Stimulated activated naive CD8-positive, alpha-beta T cell treated with anti-CD3 and anti-CD28 coated beads, Interleukin-15, Interleukin-2, amounts not matched to agents 100 ng/mL and 50 ng/mL, for 24 hours (primary cell): ENCODE data around the gene MAPK8IP2.
"Not testable (repeated sequence)": the region's sequence is repeated elsewhere in the genome, so short reads cannot be mapped to it uniquely, and the experiment has no call there.

Source experiments
- H3K27ac Mint-ChIP-seq: one replicate; pipeline ENCODE4 v1.8.0; 2021; ENCODE audit warnings: mild to moderate bottlenecking, mixed read lengths
- H3K27me3 Mint-ChIP-seq: one replicate; pipeline ENCODE4 v1.8.0; 2021; ENCODE audit warnings: mixed read lengths
- H3K36me3 Mint-ChIP-seq: one replicate; pipeline ENCODE4 v1.8.0; 2021; ENCODE audit warnings: low read depth, mixed read lengths
- H3K4me1 Mint-ChIP-seq: one replicate; pipeline ENCODE4 v1.8.0; 2021; ENCODE audit warnings: low read depth, mixed read lengths
- H3K4me3 Mint-ChIP-seq: one replicate; pipeline ENCODE4 v1.8.0; 2021; ENCODE audit warnings: mild to moderate bottlenecking, mixed read lengths
- H3K9me3 Mint-ChIP-seq: one replicate; pipeline ENCODE4 v1.8.0; 2021; ENCODE audit warnings: mixed read lengths

MAPK8IP2 gene

GRCh38 chr22:50602338-50602700 lies 1.7 kb downstream of the MAPK8IP2 start:
- H3K4me1 Mint-ChIP-seq, result peaks cover 9% of the 10 kb centered on the region
- no peaks in the 10 kb centered on the region for H3K9me3 Mint-ChIP-seq
- no peak overlapping the region for H3K27ac Mint-ChIP-seq
- H3K27me3 Mint-ChIP-seq, result peaks cover 42% of the 10 kb centered on the region
- no peak overlapping the region for H3K4me3 Mint-ChIP-seq
- H3K36me3 Mint-ChIP-seq, result peaks cover 2% of the 10 kb centered on the region

- no peaks in the 10 kb centered on the region for H3K36me3 Mint-ChIP-seq
- peaks cover 40% of the 10 kb centered on the region for H3K27me3 Mint-ChIP-seq
- H3K27ac Mint-ChIP-seq, result no peak overlapping the region
- H3K4me1 Mint-ChIP-seq, result peaks cover 9% of the 10 kb centered on the region
- no peaks in the 10 kb centered on the region for H3K9me3 Mint-ChIP-seq
- no peak overlapping the region for H3K4me3 Mint-ChIP-seq
Observed at GRCh38 chr22:50603511-50604255, 3.1 kb downstream of the MAPK8IP2 start.

GRCh38 chr22:50604256-50605001 lies 3.8 kb downstream of the MAPK8IP2 start:
- H3K4me1 Mint-ChIP-seq, result peaks cover 9% of the 10 kb centered on the region
- H3K27me3 Mint-ChIP-seq, result peaks cover 40% of the 10 kb centered on the region
- H3K9me3 Mint-ChIP-seq, result no peaks in the 10 kb centered on the region
- H3K27ac Mint-ChIP-seq, result no peak overlapping the region
- H3K4me3 Mint-ChIP-seq, result no peak overlapping the region
- H3K36me3 Mint-ChIP-seq, result no peaks in the 10 kb centered on the region

GRCh38 chr22:50605002-50605612 lies 4.5 kb downstream of the MAPK8IP2 start:
- peaks cover 34% of the 10 kb centered on the region for H3K27me3 Mint-ChIP-seq

GRCh38 chr22:50605613-50606074 lies 5.1 kb downstream of the MAPK8IP2 start:
- Mint-ChIP-seq H3K4me3 (no peak overlapping the region), H3K27ac (no peak overlapping the region), H3K36me3 (no peaks in the 10 kb centered on the region), H3K27me3 (peaks cover 37% of the 10 kb centered on the region), H3K4me1 (peaks cover 6% of the 10 kb centered on the region), H3K9me3 (no peaks in the 10 kb centered on the region)

More at GRCh38 chr22:50605002-50605612, 4.5 kb downstream of the MAPK8IP2 start:
- H3K9me3 Mint-ChIP-seq, result no peaks in the 10 kb centered on the region
- no peak overlapping the region for H3K4me3 Mint-ChIP-seq
- H3K4me1 Mint-ChIP-seq, result peaks cover 6% of the 10 kb centered on the region
- no peak overlapping the region for H3K27ac Mint-ChIP-seq
- H3K36me3 Mint-ChIP-seq, result no peaks in the 10 kb centered on the region

GRCh38 chr22:50606165-50606945 lies 5.8 kb downstream of the MAPK8IP2 start:
- no peak overlapping the region for H3K4me3 Mint-ChIP-seq
- H3K27me3 Mint-ChIP-seq, result peaks cover 37% of the 10 kb centered on the region
- no peak overlapping the region for H3K27ac Mint-ChIP-seq
- H3K4me1 Mint-ChIP-seq, result peaks cover 6% of the 10 kb centered on the region
- H3K36me3 Mint-ChIP-seq, result no peaks in the 10 kb centered on the region
- no peaks in the 10 kb centered on the region for H3K9me3 Mint-ChIP-seq

GRCh38 chr22:50606946-50607658 lies 6.5 kb downstream of the MAPK8IP2 start:
- Mint-ChIP-seq H3K4me3 (no peak overlapping the region), H3K27me3 (peaks cover 30% of the 10 kb centered on the region), H3K36me3 (no peaks in the 10 kb centered on the region), H3K9me3 (no peaks in the 10 kb centered on the region), H3K4me1 (no peaks in the 10 kb centered on the region), H3K27ac (no peak overlapping the region)

- H3K4me1 Mint-ChIP-seq, result no peaks in the 10 kb centered on the region
- H3K27ac Mint-ChIP-seq, result no peak overlapping the region
- H3K27me3 Mint-ChIP-seq, result peaks cover 29% of the 10 kb centered on the region
- no peaks in the 10 kb centered on the region for H3K36me3 Mint-ChIP-seq
- no peaks in the 10 kb centered on the region for H3K9me3 Mint-ChIP-seq
- H3K4me3 Mint-ChIP-seq, result no peak overlapping the region
Observed at GRCh38 chr22:50607659-50608020, 7.0 kb downstream of the MAPK8IP2 start.

- not testable (repeated sequence) for H3K4me3 Mint-ChIP-seq, H3K4me1 Mint-ChIP-seq, H3K36me3 Mint-ChIP-seq, H3K27ac Mint-ChIP-seq, H3K9me3 Mint-ChIP-seq
- H3K27me3 Mint-ChIP-seq, result peaks cover 23% of the 10 kb centered on the region
Observed at GRCh38 chr22:50608058-50608840, 7.7 kb downstream of the MAPK8IP2 start.

GRCh38 chr22:50608996-50609395 lies 8.4 kb downstream of the MAPK8IP2 start:
- no peak overlapping the region for H3K27ac Mint-ChIP-seq
- no peaks in the 10 kb centered on the region for H3K9me3 Mint-ChIP-seq
- peaks cover 20% of the 10 kb centered on the region for H3K27me3 Mint-ChIP-seq
- no peaks in the 10 kb centered on the region for H3K4me1 Mint-ChIP-seq
- H3K36me3 Mint-ChIP-seq, result no peaks in the 10 kb centered on the region
- H3K4me3 Mint-ChIP-seq, result no peak overlapping the region

- Mint-ChIP-seq H3K36me3 (no peaks in the 10 kb centered on the region), H3K27ac (no peak overlapping the region), H3K27me3 (peaks cover 20% of the 10 kb centered on the region), H3K4me3 (no peak overlapping the region), H3K9me3 (no peaks in the 10 kb centered on the region), H3K4me1 (no peaks in the 10 kb centered on the region)
Observed at GRCh38 chr22:50609599-50609998, 9.0 kb downstream of the MAPK8IP2 start.

GRCh38 chr22:50610041-50610451 lies 9.5 kb downstream of the MAPK8IP2 start:
- no peak overlapping the region for H3K4me3 Mint-ChIP-seq
- H3K27me3 Mint-ChIP-seq, result peaks cover 19% of the 10 kb centered on the region
- no peaks in the 10 kb centered on the region for H3K9me3 Mint-ChIP-seq
- no peaks in the 10 kb centered on the region for H3K4me1 Mint-ChIP-seq
- H3K36me3 Mint-ChIP-seq, result no peaks in the 10 kb centered on the region
- no peak overlapping the region for H3K27ac Mint-ChIP-seq

- Mint-ChIP-seq H3K27ac (no peak overlapping the region), H3K4me1 (no peaks in the 10 kb centered on the region), H3K36me3 (no peaks in the 10 kb centered on the region), H3K27me3 (peaks cover 17% of the 10 kb centered on the region), H3K4me3 (no peak overlapping the region), H3K9me3 (no peaks in the 10 kb centered on the region)
Observed at GRCh38 chr22:50610581-50610980, 10.0 kb downstream of the MAPK8IP2 start.
